CD4-positive, alpha-beta T cell treated with Interleukin-1 beta for 1 hour (primary cell): Measurements from ENCODE around the gene HSPG2.
"Not testable (repeated sequence)": the region's sequence is repeated elsewhere in the genome, so short reads cannot be mapped to it uniquely, and the experiment has no call there.

Experiments used
- DNase-seq, 2 donors: peaks; one replicate each; pipeline ENCODE4 v3.0.0-alpha.2; 2020 to 2022

Gene HSPG2

DNA sequence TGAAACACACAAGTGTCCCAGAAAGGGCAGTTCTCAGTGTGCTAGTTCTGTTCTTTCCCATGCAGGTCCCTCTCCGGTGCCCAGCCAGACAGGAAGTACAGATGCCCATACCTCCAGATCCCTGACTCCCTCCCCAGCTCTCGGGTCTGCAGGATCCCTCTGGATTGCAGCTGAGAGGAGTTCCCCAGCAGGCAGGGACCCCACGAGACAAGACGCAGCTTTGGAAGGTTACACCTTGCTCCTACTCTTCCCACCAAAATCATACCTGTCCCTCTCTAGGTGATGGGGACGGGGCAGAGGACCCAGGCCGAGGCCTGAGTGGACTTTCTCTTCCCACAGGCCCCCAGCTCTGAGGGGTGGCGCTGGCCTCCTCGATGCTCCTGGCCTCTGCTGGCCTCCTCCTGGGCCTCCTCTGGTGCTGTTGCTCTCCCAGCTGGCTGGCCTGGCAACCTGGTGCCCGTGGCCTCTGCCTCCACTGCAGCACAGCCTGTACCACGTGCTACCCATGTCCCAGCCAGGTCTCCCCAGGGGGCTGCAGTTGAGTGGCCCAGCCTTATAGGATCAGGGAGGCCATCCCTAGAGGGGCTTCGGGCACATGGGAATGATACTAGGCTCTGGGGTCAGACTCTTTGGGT lies 115.6 kb downstream of the HSPG2 start:
- DNase-seq = no peak

GRCh38 chr1:21820597-21821232 lies 116.4 kb downstream of the HSPG2 start:
- no peak for DNase-seq

GRCh38 chr1:21818656-21819055 lies 118.5 kb downstream of the HSPG2 start:
- peak; percentile 28 to 32 for DNase-seq

GRCh38 chr1:21816602-21817302 lies 120.4 kb downstream of the HSPG2 start:
- DNase-seq = no peak

GRCh38 chr1:21815724-21816321 lies 121.3 kb downstream of the HSPG2 start:
- peak in 1 of 2 donors; percentile 14 for DNase-seq

- DNase-seq = no peak
Observed at GRCh38 chr1:21814981-21815582, 122.0 kb downstream of the HSPG2 start.

- peak; percentile 20 to 26 for DNase-seq
Observed at GRCh38 chr1:21814241-21814918, 122.7 kb downstream of the HSPG2 start.

- no peak for DNase-seq
Observed at GRCh38 chr1:21813542-21813941, 123.6 kb downstream of the HSPG2 start.

GRCh38 chr1:21811875-21812305 lies 125.2 kb downstream of the HSPG2 start, which contains the start of gene LDLRAD2:
TSS of gene LDLRAD2 (plus strand) at chr1:21812265. CDS start at chr1:21812452, 187 bp downstream.
- DNase-seq = no peak

DNA sequence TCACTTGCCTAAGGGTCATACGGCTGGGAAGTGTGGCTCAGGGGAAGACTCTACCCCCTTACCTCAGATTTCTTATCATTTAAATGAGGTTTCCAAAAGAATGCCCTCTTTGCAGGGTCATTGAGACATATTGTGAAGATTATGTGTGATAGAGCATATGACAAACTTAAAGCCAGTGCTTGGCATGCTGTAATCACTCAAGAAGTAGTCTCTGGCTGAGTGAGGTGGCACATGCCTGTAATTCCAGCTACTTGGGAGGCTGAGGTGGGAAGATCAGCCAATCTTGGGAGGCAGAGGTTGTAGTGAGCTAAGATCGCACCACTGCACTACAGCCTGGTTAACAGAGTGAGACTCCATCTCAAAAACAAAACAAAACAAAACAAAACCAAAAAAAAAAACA lies 132.6 kb downstream of the HSPG2 start:
- DNase-seq = no peak

GRCh38 chr1:21801100-21801499 lies 136.0 kb downstream of the HSPG2 start:
- no peak for DNase-seq

GRCh38 chr1:21799730-21800129 lies 137.4 kb downstream of the HSPG2 start:
- no peak for DNase-seq

GRCh38 chr1:21795075-21795474 lies 142.0 kb downstream of the HSPG2 start:
- no peak for DNase-seq

DNA sequence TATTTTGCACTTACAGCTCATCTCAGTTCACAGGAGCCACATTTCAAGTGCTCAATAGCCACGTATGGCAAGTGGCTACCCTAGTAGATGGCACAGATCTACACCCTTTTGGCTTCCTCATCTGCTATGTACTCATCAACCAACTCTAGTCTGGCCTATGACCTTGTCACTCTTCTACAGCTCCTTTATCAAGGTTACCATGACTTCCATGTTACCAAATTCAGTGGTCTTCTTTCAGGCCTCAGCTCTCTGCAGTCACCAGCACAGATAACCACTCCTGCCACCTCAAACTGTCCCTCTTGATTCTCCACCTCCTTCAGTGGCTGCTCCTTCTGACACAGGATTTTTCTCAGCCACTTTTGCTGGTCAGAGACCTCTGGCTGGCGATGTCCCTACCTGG lies 142.5 kb downstream of the HSPG2 start:
- no peak for DNase-seq

- no peak for DNase-seq
Observed at GRCh38 chr1:21793104-21793503, 144.0 kb downstream of the HSPG2 start.

DNA sequence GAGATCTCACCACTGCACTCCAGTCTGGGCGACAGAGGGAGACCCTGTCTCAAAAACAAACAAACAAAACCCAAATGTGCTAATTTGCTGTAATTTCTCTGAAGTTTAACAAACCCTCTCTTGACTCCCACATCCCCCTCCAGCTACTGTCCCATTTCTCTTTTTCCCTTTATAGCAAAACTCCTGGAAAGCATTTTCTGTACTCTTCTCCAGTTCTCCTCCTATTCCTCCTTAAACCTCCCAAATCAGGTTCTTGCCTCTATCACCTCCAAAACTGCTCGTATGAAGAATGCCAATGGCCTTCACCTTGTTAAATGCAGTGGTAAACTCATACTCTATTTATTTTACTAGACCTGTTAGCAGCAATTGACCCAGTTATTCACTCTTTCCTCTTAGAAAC lies 150.5 kb downstream of the HSPG2 start:
- no peak for DNase-seq

GRCh38 chr1:21785764-21786163 lies 151.3 kb downstream of the HSPG2 start:
- DNase-seq = not testable (repeated sequence)

GRCh38 chr1:21783679-21784603 lies 153.2 kb downstream of the HSPG2 start:
- no peak for DNase-seq

GRCh38 chr1:21782868-21783678 lies 154.0 kb downstream of the HSPG2 start, which contains the start of gene USP48:
TSS of gene USP48 (minus strand) at chr1:21783149. CDS start at chr1:21782957, 192 bp downstream.
- peak; percentile 98 for DNase-seq

DNA sequence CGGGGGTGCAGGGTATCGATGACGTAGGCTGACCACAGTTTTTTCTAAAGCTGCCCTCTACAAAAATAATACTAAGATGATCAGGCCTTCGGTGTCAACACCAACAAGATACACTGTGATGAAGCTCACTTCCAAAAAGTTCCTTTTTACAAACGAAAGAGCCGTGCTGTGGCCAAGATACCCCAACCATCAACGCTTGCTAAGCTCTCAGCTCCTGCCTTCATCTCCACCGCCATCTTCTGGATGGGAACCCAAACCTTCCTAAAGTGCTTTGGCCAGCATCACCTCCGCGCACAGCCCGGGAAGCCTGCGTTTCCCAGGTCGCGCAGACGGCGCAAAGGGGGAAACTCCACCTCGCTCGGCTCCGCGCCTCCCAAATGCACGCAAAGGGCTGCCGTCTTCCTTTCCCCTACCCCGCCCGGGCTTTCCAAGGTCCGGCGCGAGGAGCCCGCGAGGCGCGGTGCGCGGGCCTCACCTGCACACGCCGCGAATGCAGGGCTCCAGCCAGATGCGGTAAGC lies 154.7 kb downstream of the HSPG2 start:
- peak; percentile 58 to 64 for DNase-seq
